BJ (cell line): Measurements from ENCODE around the gene RASSF8. TPM values are rescaled to one million over a fixed set of nuclear protein-coding genes. Genes with fewer than 3 reads are reported as not detected.

Experiments used
- CTCF ChIA-PET: fragments of 350-600 bp; formaldehyde crosslinking; extraction: SDS; loops from one replicate; lab custom pipeline; 2021; ENCODE audit warnings: antibody characterized with exemption, inconsistent platforms; lab: Yijun Ruan, JAX
- POLR2A ChIA-PET: fragments of 300-600 bp; sonication (Branson Sonifier 250); formaldehyde crosslinking; extraction: SDS; loops from one replicate; lab custom pipeline; 2021; ENCODE audit warnings: antibody characterized with exemption; lab: Charles Lee
- DNase-seq: peaks from one replicate; pipeline ENCODE4 v3.0.0-alpha.2; 2011; ENCODE audit warnings: low read depth
- H3K27me3 ChIP-seq: 2 replicates; pipeline ENCODE4 v1.6.0; 2011; ENCODE audit warnings: low read length; ENCODE audit not compliant: control insufficient read depth, insufficient read depth
- H3K36me3 ChIP-seq: 2 replicates; pipeline ENCODE4 v1.5.1; 2011; ENCODE audit warnings: low read length; ENCODE audit not compliant: control insufficient read depth, insufficient read depth
- H3K4me3 ChIP-seq: 2 replicates; pipeline ENCODE4 v1.5.1; 2011; ENCODE audit warnings: low read depth, mild to moderate bottlenecking, control low read depth, low read length
- CTCF ChIP-seq: IDR thresholded peaks from 2 replicates; pipeline ENCODE4 v1.5.1; 2011; ENCODE audit warnings: low read depth, mild to moderate bottlenecking, control low read depth, inconsistent platforms, low read length, moderate library complexity; ENCODE audit not compliant: insufficient read depth
- polyA plus RNA-seq: library from polyadenylated mRNA; depleted of rRNA; stranded (reverse); fragments of >200 nt; gene quantifications from 2 replicates; pipeline ENCODE4 v1.2.3, GENCODE V29; 2011

Gene RASSF8
- polyA plus RNA-seq, 1 experiment = 35.8 TPM

DNA sequence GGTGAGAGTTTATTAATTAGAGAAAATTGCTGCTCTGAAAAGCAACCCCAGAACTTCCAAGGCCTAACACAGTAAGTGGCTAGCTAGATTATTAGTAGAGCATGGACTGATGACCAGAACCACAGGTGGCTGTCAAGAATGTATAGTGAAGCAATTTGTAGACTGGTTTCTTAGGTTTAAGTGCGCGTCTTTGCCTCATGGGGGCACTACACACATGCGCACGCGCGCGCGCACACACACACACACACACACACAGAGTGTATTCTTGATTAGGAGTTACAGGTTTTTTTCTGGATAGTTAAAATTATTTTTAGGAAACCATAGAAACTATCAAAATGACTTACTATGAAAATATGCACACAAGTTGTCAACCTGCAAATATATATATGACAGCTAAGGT lies 99.8 kb downstream of the RASSF8 start:
- H3K36me3 ChIP-seq = 0 out of 2 replicates have a peak, but pooled peaks cover 2% of the 10 kb centered on the region
- POLR2A ChIA-PET = no interaction called here
- H3K4me3 ChIP-seq = no peak overlapping the region
- DNase-seq = no peak
- CTCF ChIA-PET = interaction anchor here (1.9 kb wide), 1 partner anchor 10 kb away, joined by 8 read pairs; no protein-coding TSS in a partner anchor
- H3K27me3 ChIP-seq = no peaks in the 10 kb centered on the region
- TF ChIP-seq CTCF = no peak

DNA sequence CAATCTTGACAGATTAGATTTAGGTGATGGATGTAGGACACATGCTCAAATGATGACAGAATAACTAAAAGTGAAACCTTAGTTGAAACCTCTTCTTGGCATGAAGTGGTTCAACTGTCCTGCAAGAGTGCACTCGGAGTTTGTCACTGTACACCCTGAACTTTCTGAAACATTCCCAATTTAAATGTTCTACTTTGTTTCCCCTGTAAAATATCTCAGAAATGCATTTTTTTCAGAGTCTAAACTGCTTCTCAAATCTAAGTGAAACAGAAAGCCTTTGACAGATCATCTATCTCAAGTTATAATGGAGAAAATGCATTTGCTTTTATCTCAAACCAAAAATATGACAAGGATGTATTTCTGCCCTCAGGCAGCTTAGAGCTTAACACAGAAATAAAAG lies 100.3 kb downstream of the RASSF8 start:
- POLR2A ChIA-PET = no interaction called here
- Histone ChIP-seq H3K36me3 (0 out of 2 replicates have a peak, but pooled peaks cover 2% of the 10 kb centered on the region), H3K4me3 (no peak overlapping the region), H3K27me3 (no peaks in the 10 kb centered on the region)
- DNase-seq = no peak
- TF ChIP-seq CTCF = no peak
- CTCF ChIA-PET = interaction anchor here (1.9 kb wide), 1 partner anchor 10 kb away, joined by 8 read pairs; no protein-coding TSS in a partner anchor

DNA sequence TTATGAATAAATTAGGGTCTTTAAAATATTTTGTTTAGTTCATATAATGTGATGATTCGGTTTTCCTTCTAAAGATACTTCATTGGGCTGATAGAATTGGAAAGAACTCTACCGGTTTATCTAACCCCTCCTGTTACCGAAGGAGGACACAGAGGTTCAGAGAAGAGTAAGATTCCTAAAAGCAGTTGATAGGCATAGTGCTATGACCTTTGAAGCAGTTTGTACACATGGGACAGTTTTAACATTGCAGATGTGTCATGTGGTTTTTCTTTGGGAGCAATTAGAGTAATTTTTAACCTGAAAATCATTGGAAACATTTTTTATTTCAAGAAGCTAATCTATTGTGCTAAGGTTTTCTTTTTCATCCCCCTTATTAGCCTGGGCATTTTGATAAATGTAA lies 103.5 kb downstream of the RASSF8 start:
- H3K27me3 ChIP-seq = no peaks in the 10 kb centered on the region
- H3K36me3 ChIP-seq = peaks cover 2% of the 10 kb centered on the region; the same call in 1 of the 2 replicates
- no peak for TF ChIP-seq CTCF
- ChIA-PET CTCF (interaction anchor here (0.6 kb wide), 1 partner anchor 528 kb away, joined by 3 read pairs; no protein-coding TSS in a partner anchor), POLR2A (no interaction called here)
- no peak for DNase-seq
- H3K4me3 ChIP-seq = no peak overlapping the region

- H3K4me3 ChIP-seq = no peak overlapping the region
- POLR2A ChIA-PET = no interaction called here
- DNase-seq = no peak
- no peak for TF ChIP-seq CTCF
- CTCF ChIA-PET = interaction anchor here (0.6 to 1.0 kb wide), 3 partner anchors 10 to 527 kb away, joined by 3 read pairs; no protein-coding TSS in a partner anchor
- H3K27me3 ChIP-seq = no peaks in the 10 kb centered on the region
- H3K36me3 ChIP-seq = peaks cover 2% of the 10 kb centered on the region; the same call in 1 of the 2 replicates
Observed at GRCh38 chr12:26062566-26062965, 104.1 kb downstream of the RASSF8 start.

DNA sequence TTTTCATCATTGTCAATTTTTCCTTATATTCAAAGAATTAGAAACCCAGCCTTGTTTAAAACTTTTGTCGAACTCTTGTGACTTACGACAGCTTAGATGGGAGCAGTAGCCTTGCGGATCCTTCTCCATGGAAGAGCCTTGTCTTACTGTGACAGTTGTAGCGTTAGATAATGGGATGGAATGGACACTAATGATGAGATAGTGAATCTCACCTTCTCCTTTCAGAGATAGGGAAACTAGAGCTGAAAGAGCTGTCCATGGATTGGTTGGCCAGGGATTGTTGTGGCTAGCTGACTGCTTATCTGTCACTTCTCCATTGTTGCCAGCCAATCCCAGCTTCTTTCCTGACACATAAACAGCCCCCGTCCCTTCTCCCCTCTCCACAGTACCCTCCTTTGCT lies 107.0 kb downstream of the RASSF8 start:
- no peak for DNase-seq
- H3K27me3 ChIP-seq = no peaks in the 10 kb centered on the region
- CTCF ChIA-PET = no interaction called here
- H3K36me3 ChIP-seq = peaks cover 4% of the 10 kb centered on the region
- POLR2A ChIA-PET = no interaction called here
- no peak for TF ChIP-seq CTCF
- no peak overlapping the region for H3K4me3 ChIP-seq
